AG04449 (cell line): ENCODE results near the gene FAM131C.

Experiments
- CTCF ChIA-PET: fragments of 350-600 bp; formaldehyde crosslinking; extraction: SDS; loops from one replicate; lab custom pipeline; 2021; ENCODE audit warnings: antibody characterized with exemption; lab: Yijun Ruan, JAX
- POLR2A ChIA-PET: fragments of 400-600, 350-600 bp; formaldehyde crosslinking; extraction: SDS; loops from one replicate; lab custom pipeline; 2020; ENCODE audit warnings: antibody characterized with exemption, inconsistent platforms; lab: Yijun Ruan, JAX
- DNase-seq: peaks from one replicate; pipeline ENCODE4 v3.0.0-alpha.2; 2010; ENCODE audit warnings: low read depth, low spot score
- H3K4me3 ChIP-seq: 2 replicates; pipeline ENCODE4 v1.5.1; 2011; ENCODE audit warnings: low read depth, mild to moderate bottlenecking, control low read depth, low read length
- CTCF ChIP-seq: IDR thresholded peaks from one replicate; pipeline ENCODE4 v1.5.1; 2011; ENCODE audit warnings: mild to moderate bottlenecking, moderate library complexity, low read length, control low read depth, inconsistent platforms; ENCODE audit not compliant: insufficient read depth; ENCODE audit errors: missing control alignments

Gene FAM131C

GRCh38 chr1:16072095-16072494 is 1.4 kb downstream of the FAM131C start:
- no peak for DNase-seq
- no peak overlapping the region for H3K4me3 ChIP-seq
- TF ChIP-seq CTCF: no peak
- ChIA-PET CTCF (interaction anchor here (1.1 to 22.9 kb wide), 11 partner anchors 7 to 280 kb away, joined by 3 to 1006 read pairs (median 8); partner anchors contain the start of genes CPLANE2, FAM131C and SRARP), POLR2A (no interaction called here)

- no peak for TF ChIP-seq CTCF
- H3K4me3 ChIP-seq: no peak overlapping the region
- CTCF ChIA-PET: interaction anchor here (1.2 to 22.9 kb wide), 6 partner anchors 7 to 169 kb away, joined by 4 to 1006 read pairs (median 140); partner anchors contain the start of genes CPLANE2, FAM131C and SRARP
- POLR2A ChIA-PET: no interaction called here
- no peak for DNase-seq
Measured at GRCh38 chr1:16071614-16072013, 1.8 kb downstream of the FAM131C start.

- ChIA-PET CTCF (interaction anchor here (1.6 to 22.9 kb wide), 5 partner anchors 8 to 116 kb away, joined by 6 to 1006 read pairs (median 140); partner anchors contain the start of genes FAM131C and SRARP), POLR2A (no interaction called here)
- no peak for DNase-seq
- no peak overlapping the region for H3K4me3 ChIP-seq
- no peak for TF ChIP-seq CTCF
Measured at GRCh38 chr1:16070640-16071355, 2.7 kb downstream of the FAM131C start.

- DNase-seq: no peak
- no peak for TF ChIP-seq CTCF
- CTCF ChIA-PET: interaction anchor here (0.8 to 22.9 kb wide), 7 partner anchors 10 to 277 kb away, joined by 3 to 1006 read pairs (median 24); partner anchors contain the start of genes FAM131C and SRARP
Measured at GRCh38 chr1:16068356-16069270, 4.8 kb downstream of the FAM131C start.

GRCh38 chr1:16067933-16068332 is 5.5 kb downstream of the FAM131C start:
- H3K4me3 ChIP-seq: no peak overlapping the region
- no peak for DNase-seq
- TF ChIP-seq CTCF: no peak
- POLR2A ChIA-PET: interaction anchor here (0.6 kb wide), 1 partner anchor 85 kb away, joined by 3 read pairs; no protein-coding TSS in a partner anchor
- CTCF ChIA-PET: interaction anchor here (0.9 to 22.9 kb wide), 7 partner anchors 10 to 276 kb away, joined by 3 to 1006 read pairs (median 24); partner anchors contain the start of genes FAM131C and SRARP

More at GRCh38 chr1:16068356-16069270, 4.8 kb downstream of the FAM131C start:
- POLR2A ChIA-PET: no interaction called here
- no peak overlapping the region for H3K4me3 ChIP-seq
